ENCODE data around the gene SECISBP2L. TPM values are rescaled to one million over a fixed set of nuclear protein-coding genes. Genes with fewer than 3 reads are reported as not detected.

Gene SECISBP2L
- total and polyA plus RNA-seq, 2 donors (not counting 3 experiments of a cell fraction or from before 2014, with no cell fraction given) = 23.1 to 52.3 TPM

GRCh38 chr15:48974882-48975281 is 71.4 kb downstream of the SECISBP2L start:
- Histone ChIP-seq H3K4me3 (replicated peaks in 1 of 3; ENCODE audit: insufficient read depth in 1 of 3, low read depth in 1 of 3, low read length in 3 of 3) (no peak overlapping the region), H3K9me1 (replicated peaks; ENCODE audit: control insufficient read depth, extremely low read depth, insufficient read depth, low read length) (no peaks in the 10 kb centered on the region), H3K9ac (replicated peaks; ENCODE audit: extremely low read depth, insufficient read depth, low read length) (no peak overlapping the region), H3K27ac (ENCODE audit: insufficient read depth, low read depth, low read length) (no peak overlapping the region), H4K20me1 (replicated peaks; ENCODE audit: control insufficient read depth, extremely low read depth, insufficient read depth, low read length) (no peaks in the 10 kb centered on the region), H3K4me1 (ENCODE audit: control insufficient read depth, extremely low read depth, insufficient read depth, low read length) (peaks cover 8% of the 10 kb centered on the region), H2AFZ (ENCODE audit: low read depth, low read length) (peak overlapping the region; percentile 73), H3K27me3 (ENCODE audit: control insufficient read depth in 2 of 2, insufficient read depth in 2 of 2, low read length in 2 of 2) (peaks cover 0 to 2% of the 10 kb centered on the region in 2 experiments), H3K9me3 (replicated peaks; ENCODE audit: control insufficient read depth, insufficient read depth, low read length) (no peaks in the 10 kb centered on the region), H3K4me2 (ENCODE audit: insufficient read depth, low read length) (no peak overlapping the region), H3K36me3 (ENCODE audit: control insufficient read depth in 2 of 2, extremely low read depth in 1 of 2, insufficient read depth in 2 of 2, low read length in 2 of 2) (no peaks in the 10 kb centered on the region), H3K79me2 (ENCODE audit: control insufficient read depth, insufficient read depth, low read length) (no peaks in the 10 kb centered on the region)
- POLR2A ChIA-PET = no interaction called here
- FAIRE-seq (no peak), DNase-seq (ENCODE audit: low read depth, low spot score) (peak; percentile 5)
- no TSS peak for BruUV-seq (replicated peaks)
- CTCF ChIA-PET = interaction anchor here (1.1 to 5.2 kb wide), 14 partner anchors 10 to 1028 kb away, joined by 3 to 86 read pairs (median 9); partner anchors contain the start of genes EID1 and SHC4
- TF ChIP-seq MAX (IDR thresholded peaks at IDR 0.05; ENCODE audit: insufficient read depth, insufficient read length) = no peak
- no peak for TF ChIP-seq FOS (IDR thresholded peaks at IDR 0.05; ENCODE audit: borderline replicate concordance, insufficient read depth, low read length)
- no peak for TF ChIP-seq MYC (IDR thresholded peaks at IDR 0.05; ENCODE audit: low read depth, low read length)
- no peak for TF ChIP-seq GATA2 (IDR thresholded peaks at IDR 0.05; ENCODE audit: insufficient read depth, insufficient read length, low read depth, low read length)
- no peak for TF ChIP-seq EZH2 (IDR thresholded peaks at IDR 0.05; ENCODE audit: borderline replicate concordance, low read depth, low read length, severe bottlenecking)
- TF ChIP-seq POLR2AphosphoS5 (IDR thresholded peaks at IDR 0.05; ENCODE audit: insufficient read depth, low read depth, low read length) = no peak
- TF ChIP-seq POLR2A (IDR thresholded peaks at IDR 0.05; ENCODE audit: low read depth, low read length) = no peak
- TF ChIP-seq, protein P1, sequence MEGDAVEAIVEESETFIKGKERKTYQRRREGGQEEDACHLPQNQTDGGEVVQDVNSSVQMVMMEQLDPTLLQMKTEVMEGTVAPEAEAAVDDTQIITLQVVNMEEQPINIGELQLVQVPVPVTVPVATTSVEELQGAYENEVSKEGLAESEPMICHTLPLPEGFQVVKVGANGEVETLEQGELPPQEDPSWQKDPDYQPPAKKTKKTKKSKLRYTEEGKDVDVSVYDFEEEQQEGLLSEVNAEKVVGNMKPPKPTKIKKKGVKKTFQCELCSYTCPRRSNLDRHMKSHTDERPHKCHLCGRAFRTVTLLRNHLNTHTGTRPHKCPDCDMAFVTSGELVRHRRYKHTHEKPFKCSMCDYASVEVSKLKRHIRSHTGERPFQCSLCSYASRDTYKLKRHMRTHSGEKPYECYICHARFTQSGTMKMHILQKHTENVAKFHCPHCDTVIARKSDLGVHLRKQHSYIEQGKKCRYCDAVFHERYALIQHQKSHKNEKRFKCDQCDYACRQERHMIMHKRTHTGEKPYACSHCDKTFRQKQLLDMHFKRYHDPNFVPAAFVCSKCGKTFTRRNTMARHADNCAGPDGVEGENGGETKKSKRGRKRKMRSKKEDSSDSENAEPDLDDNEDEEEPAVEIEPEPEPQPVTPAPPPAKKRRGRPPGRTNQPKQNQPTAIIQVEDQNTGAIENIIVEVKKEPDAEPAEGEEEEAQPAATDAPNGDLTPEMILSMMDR (IDR thresholded peaks at IDR 0.05; ENCODE audit: extremely low read depth in 1 of 2, insufficient read depth in 1 of 2, low read depth in 1 of 2, low read length in 2 of 2) = no peak
- TF ChIP-seq JUN (IDR thresholded peaks at IDR 0.05; ENCODE audit: borderline replicate concordance, insufficient read depth, insufficient read length, low read depth) = no peak
- intact Hi-C loops (cut with micrococcal nuclease) (loop anchor here (1.0 kb wide), 3 partner anchors 12 to 113 kb away; partner anchors contain the start of genes EID1 and SHC4), dilution Hi-C loops (cut with MboI; ENCODE audit: extremely low pct_ligation_motif_present, low sequenced_read_pairs) (no loop called here)

All from endothelial cell of umbilical vein (primary cell).